IPS-NIHi7 (cell line): ENCODE results near the gene GPR119.
"Not testable (repeated sequence)": the region's sequence is repeated elsewhere in the genome, so short reads cannot be mapped to it uniquely, and the experiment has no call there.

Experiments
- DNase-seq: peaks from one replicate; pipeline ENCODE4 v3.0.0; 2012; ENCODE audit warnings: mixed read lengths; ENCODE audit errors: extremely low spot score

Gene GPR119

GRCh38 chrX:130339408-130340222 lies 45.9 kb downstream of the GPR119 start, which contains the start of gene SLC25A14:
Gene SLC25A14 (plus strand): TSS chrX:130339919. CDS start chrX:130340279, 360 bp downstream.
- peak; percentile 80 for DNase-seq

GRCh38 chrX:130338869-130339268 lies 46.6 kb downstream of the GPR119 start:
- DNase-seq = not testable (repeated sequence)

- no peak for DNase-seq
These were observed 48.9 kb downstream of the GPR119 start for GRCh38 chrX:130336531-130336930.
